Activated CD4-positive, alpha-beta T cell treated with anti-CD3 and anti-CD28 coated beads for 36 hours (primary cell): Measurements from ENCODE around the gene UNC13D. TPM values are rescaled to one million over a fixed set of nuclear protein-coding genes. Genes with fewer than 3 reads are reported as not detected.

Source experiments
- ATAC-seq: fragments of 200-7000 bp; cut with Tn5 transposase; one replicate; pipeline ENCODE4 v1.10.0; 2021; ENCODE audit warnings: mild to moderate bottlenecking, moderate library complexity
- CTCF ChIA-PET: fragments of 350-600 bp; sonication (Branson Sonifier 250); formaldehyde crosslinking; loops from one replicate; lab custom pipeline; 2021; ENCODE audit warnings: antibody characterized with exemption; lab: Charles Lee
- POLR2A ChIA-PET: fragments of 350-600 bp; sonication (Branson Sonifier 250); formaldehyde crosslinking; loops from one replicate; lab custom pipeline; 2021; ENCODE audit warnings: antibody characterized with exemption, inconsistent platforms; lab: Charles Lee
- DNase-seq: peaks from one replicate; pipeline ENCODE4 v3.0.0-alpha.2; 2020
- H3K27ac Mint-ChIP-seq: one replicate; pipeline ENCODE4 v1.8.0; 2021; ENCODE audit warnings: mixed read lengths
- H3K27me3 Mint-ChIP-seq: one replicate; pipeline ENCODE4 v1.8.0; 2021; ENCODE audit warnings: mixed read lengths
- H3K36me3 Mint-ChIP-seq: one replicate; pipeline ENCODE4 v1.8.0; 2021; ENCODE audit warnings: low read depth, mixed read lengths
- H3K4me1 Mint-ChIP-seq: one replicate; pipeline ENCODE4 v1.8.0; 2021; ENCODE audit warnings: mixed read lengths
- H3K4me3 Mint-ChIP-seq: one replicate; pipeline ENCODE4 v1.8.0; 2021; ENCODE audit warnings: mild to moderate bottlenecking, moderate library complexity, mixed read lengths
- H3K9me3 Mint-ChIP-seq: one replicate; pipeline ENCODE4 v1.8.0; 2021; ENCODE audit warnings: low read depth, mixed read lengths
- intact Hi-C, 2 experiments: fragments of 100-400 bp; cut with DNase I in 1 of 2; cut with micrococcal nuclease in 1 of 2; formaldehyde crosslinking; loops; one replicate each; pipeline versions ENCODE4 v1.14.2 to v1.15.1; 2022 to 2024; cut with DNase I, micrococcal nuclease
- total RNA-seq, 2 experiments: library from RNA; stranded (reverse); gene quantifications; one replicate each; pipeline ENCODE4 v1.2.3, GENCODE V29; 2021

UNC13D gene
- total RNA-seq, 2 experiments from 2014 or later, result 106 to 133 TPM

- H3K4me1 Mint-ChIP-seq, result peaks cover 24% of the 10 kb centered on the region
These were observed 5.5 kb upstream of the UNC13D start for GRCh38 chr17:75849724-75850123.

GRCh38 chr17:75849279-75849646, 5.1 kb upstream of the UNC13D start:
- intact Hi-C loops, result no loop called here
- Mint-ChIP-seq H3K36me3 (peaks cover 22% of the 10 kb centered on the region), H3K27me3 (no peaks in the 10 kb centered on the region), H3K4me3 (no peak overlapping the region), H3K27ac (no peak overlapping the region), H3K4me1 (peaks cover 19% of the 10 kb centered on the region), H3K9me3 (no peaks in the 10 kb centered on the region)
- CTCF ChIA-PET, result interaction anchor here (0.5 to 4.5 kb wide), 9 partner anchors 11 to 232 kb away, joined by 3 to 42 read pairs (median 4); partner anchors contain the start of gene FBF1
- no peak for ATAC-seq
- DNase-seq, result no peak
- POLR2A ChIA-PET, result no interaction called here

More at GRCh38 chr17:75849724-75850123, 5.5 kb upstream of the UNC13D start:
- intact Hi-C loops, result loop anchor here in 1 of 2 experiments (10.0 kb wide), 1 partner anchor 585 kb away; the partner anchor contains the start of genes GGA3 and MRPS7
- Mint-ChIP-seq H3K4me3 (no peak overlapping the region), H3K27ac (no peak overlapping the region), H3K9me3 (no peaks in the 10 kb centered on the region), H3K27me3 (no peaks in the 10 kb centered on the region), H3K36me3 (peaks cover 22% of the 10 kb centered on the region)
- no peak for DNase-seq
- no peak for ATAC-seq
- POLR2A ChIA-PET, result no interaction called here
- CTCF ChIA-PET, result interaction anchor here (0.5 to 4.5 kb wide), 9 partner anchors 10 to 233 kb away, joined by 3 to 42 read pairs (median 4); partner anchors contain the start of genes FBF1 and TRIM47

GRCh38 chr17:75848523-75849278, 4.5 kb upstream of the UNC13D start:
- no peaks in the 10 kb centered on the region for H3K27me3 Mint-ChIP-seq
- H3K4me1 Mint-ChIP-seq, result peaks cover 16% of the 10 kb centered on the region
- H3K9me3 Mint-ChIP-seq, result no peaks in the 10 kb centered on the region
- intact Hi-C loops, result no loop called here
- ChIA-PET POLR2A (interaction anchor here (1.0 to 1.7 kb wide), 2 partner anchors 69 to 75 kb away, joined by 3 to 4 read pairs; no protein-coding TSS in a partner anchor), CTCF (interaction anchor here (0.7 to 4.5 kb wide), 16 partner anchors 9 to 101 kb away, joined by 3 to 42 read pairs (median 4); partner anchors contain the start of gene FBF1)
- DNase-seq, result peak; percentile 92
- no peak overlapping the region for H3K4me3 Mint-ChIP-seq
- H3K36me3 Mint-ChIP-seq, result peaks cover 22% of the 10 kb centered on the region
- ATAC-seq, result no peak
- H3K27ac Mint-ChIP-seq, result no peak overlapping the region

- H3K9me3 Mint-ChIP-seq, result no peaks in the 10 kb centered on the region
- H3K27ac Mint-ChIP-seq, result no peak overlapping the region
- POLR2A ChIA-PET, result interaction anchor here (1.0 to 1.7 kb wide), 2 partner anchors 68 to 74 kb away, joined by 3 to 4 read pairs; no protein-coding TSS in a partner anchor
- intact Hi-C loops, result no loop called here
- no peaks in the 10 kb centered on the region for H3K27me3 Mint-ChIP-seq
- H3K4me1 Mint-ChIP-seq, result peaks cover 11% of the 10 kb centered on the region
- peaks cover 22% of the 10 kb centered on the region for H3K36me3 Mint-ChIP-seq
- DNase-seq (no peak), ATAC-seq (no peak)
- CTCF ChIA-PET, result interaction anchor here (0.6 to 4.5 kb wide), 19 partner anchors 8 to 237 kb away, joined by 3 to 42 read pairs (median 4); partner anchors contain the start of genes FBF1, GALK1 and WBP2
- H3K4me3 Mint-ChIP-seq, result no peak overlapping the region
These were observed 3.7 kb upstream of the UNC13D start for GRCh38 chr17:75847614-75848522.

- Mint-ChIP-seq H3K36me3 (peaks cover 27% of the 10 kb centered on the region), H3K27me3 (no peaks in the 10 kb centered on the region), H3K4me1 (peaks cover 12% of the 10 kb centered on the region), H3K4me3 (no peak overlapping the region), H3K9me3 (no peaks in the 10 kb centered on the region), H3K27ac (no peak overlapping the region)
- DNase-seq, result no peak
- POLR2A ChIA-PET, result interaction anchor here (1.1 to 4.4 kb wide), 4 partner anchors 8 to 73 kb away, joined by 3 to 17 read pairs (median 4); partner anchors contain the start of gene WBP2
- CTCF ChIA-PET, result interaction anchor here (0.5 to 4.5 kb wide), 20 partner anchors 9 to 425 kb away, joined by 3 to 42 read pairs (median 4); partner anchors contain the start of genes GALK1 and WBP2
- no peak for ATAC-seq
- intact Hi-C loops, result no loop called here
These were observed 2.7 kb upstream of the UNC13D start for GRCh38 chr17:75846692-75847613.

GRCh38 chr17:75845933-75846691, 1.9 kb upstream of the UNC13D start:
- no peak overlapping the region for H3K4me3 Mint-ChIP-seq
- POLR2A ChIA-PET, result interaction anchor here (0.6 to 4.4 kb wide), 4 partner anchors 9 to 135 kb away, joined by 3 to 17 read pairs (median 4); partner anchors contain the start of gene WBP2

GRCh38 chr17:75845058-75845711, 981 bp upstream of the UNC13D start:
- DNase-seq, result peak; percentile 85
- peak overlapping the region; percentile 60 for H3K27ac Mint-ChIP-seq

More at GRCh38 chr17:75845933-75846691, 1.9 kb upstream of the UNC13D start:
- intact Hi-C loops, result no loop called here
- peaks cover 12% of the 10 kb centered on the region for H3K4me1 Mint-ChIP-seq
- no peak for ATAC-seq
- CTCF ChIA-PET, result interaction anchor here (0.5 to 3.5 kb wide), 20 partner anchors 8 to 1276 kb away, joined by 3 to 21 read pairs (median 4); partner anchors contain the start of genes GALK1 and WBP2
- H3K27me3 Mint-ChIP-seq, result no peaks in the 10 kb centered on the region
- H3K27ac Mint-ChIP-seq, result no peak overlapping the region
- DNase-seq, result no peak
- H3K36me3 Mint-ChIP-seq, result peaks cover 27% of the 10 kb centered on the region
- H3K9me3 Mint-ChIP-seq, result no peaks in the 10 kb centered on the region

GRCh38 chr17:75844530-75845057, 390 bp upstream of the UNC13D start:
- ChIA-PET POLR2A (interaction anchor here (0.6 to 4.4 kb wide), 3 partner anchors 10 to 65 kb away, joined by 3 to 17 read pairs (median 10); partner anchors contain the start of gene WBP2), CTCF (interaction anchor here (0.5 to 3.5 kb wide), 14 partner anchors 9 to 206 kb away, joined by 3 to 21 read pairs (median 5); partner anchors contain the start of genes GALK1 and WBP2)
- intact Hi-C loops, result loop anchor here in 1 of 2 experiments (1.0 to 5.0 kb wide), 2 partner anchors 11 to 67 kb away; partner anchors contain the start of gene WBP2
- Mint-ChIP-seq H3K4me1 (peaks cover 14% of the 10 kb centered on the region), H3K36me3 (peaks cover 24% of the 10 kb centered on the region), H3K4me3 (peak overlapping the region; percentile 88), H3K9me3 (no peaks in the 10 kb centered on the region), H3K27ac (peak overlapping the region; percentile 94), H3K27me3 (no peaks in the 10 kb centered on the region)
- peak; percentile 15 for ATAC-seq
- no peak for DNase-seq

More at GRCh38 chr17:75845058-75845711, 981 bp upstream of the UNC13D start:
- Mint-ChIP-seq H3K9me3 (no peaks in the 10 kb centered on the region), H3K27me3 (no peaks in the 10 kb centered on the region), H3K36me3 (peaks cover 24% of the 10 kb centered on the region), H3K4me1 (peaks cover 14% of the 10 kb centered on the region), H3K4me3 (peak overlapping the region; percentile 55)
- CTCF ChIA-PET, result interaction anchor here (0.5 to 3.5 kb wide), 18 partner anchors 9 to 1277 kb away, joined by 3 to 21 read pairs (median 5); partner anchors contain the start of genes GALK1 and WBP2
- intact Hi-C loops, result no loop called here
- POLR2A ChIA-PET, result interaction anchor here (4.4 kb wide), 1 partner anchor 65 kb away, joined by 17 read pairs; a partner anchor contains a TSS
- ATAC-seq, result peak; percentile 71
